ENCODE data around the gene SLC4A2. TPM values are rescaled to one million over a fixed set of nuclear protein-coding genes. Genes with fewer than 3 reads are reported as not detected.

The SLC4A2 gene
- total RNA-seq, 1 donor from 2014 or later = 128 TPM

GRCh38 chr7:151118108-151119054, 59.0 kb downstream of the SLC4A2 start:
- Mint-ChIP-seq H3K9me3 (no peaks in the 10 kb centered on the region), H3K4me1 (ENCODE audit: low read depth) (no peaks in the 10 kb centered on the region), H3K27ac (no peak overlapping the region), H3K36me3 (ENCODE audit: low read depth) (peaks cover 7% of the 10 kb centered on the region), H3K27me3 (ENCODE audit: insufficient read depth) (peaks cover 8% of the 10 kb centered on the region), H3K4me3 (peak overlapping the region; percentile 19)
- no peak for DNase-seq (ENCODE audit: low spot score)
- intact Hi-C loops (cut with micrococcal nuclease) = no loop called here

GRCh38 chr7:151119055-151119415, 59.6 kb downstream of the SLC4A2 start:
- Mint-ChIP-seq H3K9me3 (no peaks in the 10 kb centered on the region), H3K27me3 (ENCODE audit: insufficient read depth) (peaks cover 2% of the 10 kb centered on the region), H3K4me1 (ENCODE audit: low read depth) (no peaks in the 10 kb centered on the region), H3K27ac (no peak overlapping the region), H3K36me3 (ENCODE audit: low read depth) (peaks cover 7% of the 10 kb centered on the region), H3K4me3 (no peak overlapping the region)
- intact Hi-C loops (cut with micrococcal nuclease) = no loop called here
- no peak for DNase-seq (ENCODE audit: low spot score)

GRCh38 chr7:151119902-151120301, 60.5 kb downstream of the SLC4A2 start:
- H3K4me1 Mint-ChIP-seq (ENCODE audit: low read depth) = no peaks in the 10 kb centered on the region
- H3K36me3 Mint-ChIP-seq (ENCODE audit: low read depth) = peaks cover 7% of the 10 kb centered on the region
- no peak overlapping the region for H3K4me3 Mint-ChIP-seq
- no peak overlapping the region for H3K27ac Mint-ChIP-seq
- intact Hi-C loops (cut with micrococcal nuclease) = no loop called here
- H3K27me3 Mint-ChIP-seq (ENCODE audit: insufficient read depth) = no peaks in the 10 kb centered on the region
- H3K9me3 Mint-ChIP-seq = no peaks in the 10 kb centered on the region
- no peak for DNase-seq (ENCODE audit: low spot score)

GRCh38 chr7:151120896-151121295, 61.5 kb downstream of the SLC4A2 start:
- Mint-ChIP-seq H3K9me3 (no peaks in the 10 kb centered on the region), H3K4me1 (ENCODE audit: low read depth) (no peaks in the 10 kb centered on the region), H3K36me3 (ENCODE audit: low read depth) (peaks cover 7% of the 10 kb centered on the region), H3K27me3 (ENCODE audit: insufficient read depth) (no peaks in the 10 kb centered on the region), H3K4me3 (no peak overlapping the region), H3K27ac (no peak overlapping the region)
- intact Hi-C loops (cut with micrococcal nuclease) = no loop called here
- DNase-seq (ENCODE audit: low spot score) = no peak

GRCh38 chr7:151121380-151122170, 62.2 kb downstream of the SLC4A2 start:
- no peak overlapping the region for H3K4me3 Mint-ChIP-seq
- no peaks in the 10 kb centered on the region for H3K4me1 Mint-ChIP-seq (ENCODE audit: low read depth)
- no peaks in the 10 kb centered on the region for H3K27me3 Mint-ChIP-seq (ENCODE audit: insufficient read depth)
- no peaks in the 10 kb centered on the region for H3K9me3 Mint-ChIP-seq
- peaks cover 7% of the 10 kb centered on the region for H3K36me3 Mint-ChIP-seq (ENCODE audit: low read depth)
- H3K27ac Mint-ChIP-seq = no peak overlapping the region
- intact Hi-C loops (cut with micrococcal nuclease) = no loop called here
- no peak for DNase-seq (ENCODE audit: low spot score)

GRCh38 chr7:151122276-151122675, 62.9 kb downstream of the SLC4A2 start:
- Mint-ChIP-seq H3K36me3 (ENCODE audit: low read depth) (peaks cover 7% of the 10 kb centered on the region), H3K27ac (no peak overlapping the region), H3K4me3 (no peak overlapping the region), H3K27me3 (ENCODE audit: insufficient read depth) (no peaks in the 10 kb centered on the region), H3K9me3 (no peaks in the 10 kb centered on the region), H3K4me1 (ENCODE audit: low read depth) (no peaks in the 10 kb centered on the region)
- DNase-seq (ENCODE audit: low spot score) = no peak
- intact Hi-C loops (cut with micrococcal nuclease) = no loop called here

- no peaks in the 10 kb centered on the region for H3K27me3 Mint-ChIP-seq (ENCODE audit: insufficient read depth)
- H3K4me3 Mint-ChIP-seq = no peak overlapping the region
- intact Hi-C loops (cut with micrococcal nuclease) = no loop called here
- H3K27ac Mint-ChIP-seq = no peak overlapping the region
- H3K4me1 Mint-ChIP-seq (ENCODE audit: low read depth) = no peaks in the 10 kb centered on the region
- no peaks in the 10 kb centered on the region for H3K9me3 Mint-ChIP-seq
- peaks cover 7% of the 10 kb centered on the region for H3K36me3 Mint-ChIP-seq (ENCODE audit: low read depth)
- no peak for DNase-seq (ENCODE audit: low spot score)
These were observed 63.4 kb downstream of the SLC4A2 start for GRCh38 chr7:151122796-151123157.

- H3K9me3 Mint-ChIP-seq = no peaks in the 10 kb centered on the region
- intact Hi-C loops (cut with micrococcal nuclease) = no loop called here
These were observed 63.9 kb downstream of the SLC4A2 start for GRCh38 chr7:151123158-151123821.

GRCh38 chr7:151123822-151124464, 64.6 kb downstream of the SLC4A2 start:
- H3K36me3 Mint-ChIP-seq (ENCODE audit: low read depth) = peaks cover 5% of the 10 kb centered on the region
- intact Hi-C loops (cut with micrococcal nuclease) = loop anchor here (1.0 kb wide), 3 partner anchors 48 to 179 kb away; no protein-coding TSS in a partner anchor
- no peak overlapping the region for H3K27ac Mint-ChIP-seq
- no peaks in the 10 kb centered on the region for H3K9me3 Mint-ChIP-seq
- DNase-seq (ENCODE audit: low spot score) = peak; percentile 71
- no peaks in the 10 kb centered on the region for H3K27me3 Mint-ChIP-seq (ENCODE audit: insufficient read depth)
- H3K4me3 Mint-ChIP-seq = no peak overlapping the region
- no peaks in the 10 kb centered on the region for H3K4me1 Mint-ChIP-seq (ENCODE audit: low read depth)

More at GRCh38 chr7:151123158-151123821, 63.9 kb downstream of the SLC4A2 start:
- Mint-ChIP-seq H3K4me3 (no peak overlapping the region), H3K27me3 (ENCODE audit: insufficient read depth) (no peaks in the 10 kb centered on the region), H3K36me3 (ENCODE audit: low read depth) (peaks cover 7% of the 10 kb centered on the region), H3K4me1 (ENCODE audit: low read depth) (no peaks in the 10 kb centered on the region), H3K27ac (no peak overlapping the region)
- DNase-seq (ENCODE audit: low spot score) = no peak

GRCh38 chr7:151124481-151124880, 65.1 kb downstream of the SLC4A2 start:
- DNase-seq (ENCODE audit: low spot score) = no peak
- H3K27me3 Mint-ChIP-seq (ENCODE audit: insufficient read depth) = no peaks in the 10 kb centered on the region
- no peak overlapping the region for H3K27ac Mint-ChIP-seq
- H3K36me3 Mint-ChIP-seq (ENCODE audit: low read depth) = peaks cover 4% of the 10 kb centered on the region
- intact Hi-C loops (cut with micrococcal nuclease) = loop anchor here (1.0 kb wide), 3 partner anchors 48 to 179 kb away; no protein-coding TSS in a partner anchor
- no peaks in the 10 kb centered on the region for H3K4me1 Mint-ChIP-seq (ENCODE audit: low read depth)
- H3K9me3 Mint-ChIP-seq = no peaks in the 10 kb centered on the region
- no peak overlapping the region for H3K4me3 Mint-ChIP-seq

GRCh38 chr7:151124899-151125399, 65.6 kb downstream of the SLC4A2 start:
- peaks cover 4% of the 10 kb centered on the region for H3K36me3 Mint-ChIP-seq (ENCODE audit: low read depth)
- intact Hi-C loops (cut with micrococcal nuclease) = loop anchor here (1.0 kb wide), 3 partner anchors 47 to 178 kb away; no protein-coding TSS in a partner anchor
- H3K4me3 Mint-ChIP-seq = no peak overlapping the region
- no peak for DNase-seq (ENCODE audit: low spot score)
- H3K27ac Mint-ChIP-seq = no peak overlapping the region
- no peaks in the 10 kb centered on the region for H3K4me1 Mint-ChIP-seq (ENCODE audit: low read depth)
- no peaks in the 10 kb centered on the region for H3K9me3 Mint-ChIP-seq
- H3K27me3 Mint-ChIP-seq (ENCODE audit: insufficient read depth) = no peaks in the 10 kb centered on the region

GRCh38 chr7:151125470-151125845, 66.1 kb downstream of the SLC4A2 start:
- Mint-ChIP-seq H3K9me3 (no peaks in the 10 kb centered on the region), H3K4me1 (ENCODE audit: low read depth) (no peaks in the 10 kb centered on the region), H3K27ac (no peak overlapping the region)

More at GRCh38 chr7:151125470-151125845, 66.1 kb downstream of the SLC4A2 start:
- H3K36me3 Mint-ChIP-seq (ENCODE audit: low read depth) = peaks cover 2% of the 10 kb centered on the region
- intact Hi-C loops (cut with micrococcal nuclease) = no loop called here
- DNase-seq (ENCODE audit: low spot score) = no peak
- H3K27me3 Mint-ChIP-seq (ENCODE audit: insufficient read depth) = no peaks in the 10 kb centered on the region
- no peak overlapping the region for H3K4me3 Mint-ChIP-seq
